H9 (cell line): ENCODE data around the gene NRG3. TPM values are rescaled to one million over a fixed set of nuclear protein-coding genes. Genes with fewer than 3 reads are reported as not detected.

Experiments used
- DNase-seq: peaks from one replicate; pipeline ENCODE4 v3.0.0-alpha.2; 2017
- H2AFZ ChIP-seq: one replicate; pipeline ENCODE4 v1.6.1; 2013; ENCODE audit warnings: mild to moderate bottlenecking, low read length, control low read depth, moderate library complexity
- H2AK5ac ChIP-seq: 2 replicates; pipeline ENCODE4 v1.6.1; 2013; ENCODE audit warnings: low read length, control low read depth, mixed read lengths; ENCODE audit not compliant: insufficient read length
- H2BK120ac ChIP-seq: one replicate; pipeline ENCODE4 v1.6.1; 2013; ENCODE audit warnings: low read depth, mild to moderate bottlenecking, low read length, control low read depth, inconsistent platforms; ENCODE audit not compliant: poor library complexity, severe bottlenecking
- H2BK12ac ChIP-seq: 2 replicates; pipeline ENCODE4 v1.6.1; 2013; ENCODE audit warnings: low read length, control low read depth, mixed read lengths, low read depth; ENCODE audit not compliant: insufficient read length
- H2BK15ac ChIP-seq: 2 replicates; pipeline ENCODE4 v1.6.1; 2013; ENCODE audit warnings: low read depth, low read length, control low read depth
- H2BK20ac ChIP-seq: one replicate; pipeline ENCODE4 v1.6.1; 2013; ENCODE audit warnings: low read depth, mild to moderate bottlenecking, low read length, control low read depth, inconsistent platforms; ENCODE audit not compliant: poor library complexity, severe bottlenecking
- H2BK5ac ChIP-seq: 2 replicates; pipeline ENCODE4 v1.6.1; 2013; ENCODE audit warnings: low read length, control low read depth, mixed read lengths; ENCODE audit not compliant: insufficient read length
- H3K14ac ChIP-seq: 2 replicates; pipeline ENCODE4 v1.6.1; 2013; ENCODE audit warnings: low read length, control low read depth; ENCODE audit not compliant: insufficient read depth
- H3K18ac ChIP-seq: 2 replicates; pipeline ENCODE4 v1.6.1; 2013; ENCODE audit warnings: low read depth, mild to moderate bottlenecking, mixed read lengths, low read length, control low read depth; ENCODE audit not compliant: insufficient read length
- H3K23ac ChIP-seq: 2 replicates; pipeline ENCODE4 v1.6.1; 2013; ENCODE audit warnings: low read length, control low read depth, mixed read lengths, low read depth; ENCODE audit not compliant: insufficient read length
- H3K23me2 ChIP-seq: 2 replicates; pipeline ENCODE4 v1.6.1; 2013; ENCODE audit warnings: low read depth, mild to moderate bottlenecking, mixed read lengths, low read length, control low read depth; ENCODE audit not compliant: insufficient read length, poor library complexity, severe bottlenecking
- H3K27ac ChIP-seq: 2 replicates; pipeline ENCODE4 v1.5.1; 2013; ENCODE audit warnings: low read length, control low read depth, mixed read lengths, low read depth; ENCODE audit not compliant: insufficient read length
- H3K27me3 ChIP-seq: 2 replicates; pipeline ENCODE4 v1.6.1; 2013; ENCODE audit warnings: low read length, control low read depth, inconsistent platforms; ENCODE audit not compliant: insufficient read depth
- H3K4ac ChIP-seq: 2 replicates; pipeline ENCODE4 v1.6.1; 2013; ENCODE audit warnings: low read depth, mild to moderate bottlenecking, control low read depth, inconsistent platforms, low read length, moderate library complexity
- H3K4me1 ChIP-seq: 2 replicates; pipeline ENCODE4 v1.6.1; 2013; ENCODE audit warnings: low read length, control low read depth, inconsistent platforms; ENCODE audit not compliant: insufficient read depth
- H3K4me2 ChIP-seq: 2 replicates; pipeline ENCODE4 v1.6.1; 2013; ENCODE audit warnings: low read length, control low read depth, mixed read lengths; ENCODE audit not compliant: insufficient read length, insufficient read depth
- H3K56ac ChIP-seq: 2 replicates; pipeline ENCODE4 v1.6.1; 2013; ENCODE audit warnings: low read depth, mild to moderate bottlenecking, mixed read lengths, low read length, control low read depth; ENCODE audit not compliant: insufficient read length
- H3K79me1 ChIP-seq: 2 replicates; pipeline ENCODE4 v1.6.1; 2013; ENCODE audit warnings: low read depth, mild to moderate bottlenecking, moderate library complexity, low read length, control low read depth, inconsistent platforms; ENCODE audit not compliant: insufficient read depth, poor library complexity, severe bottlenecking
- H3K79me2 ChIP-seq: 2 replicates; pipeline ENCODE4 v1.6.1; 2013; ENCODE audit warnings: low read length, control low read depth, inconsistent platforms; ENCODE audit not compliant: insufficient read depth
- H3K9ac ChIP-seq: 2 replicates; pipeline ENCODE4 v1.6.1; 2013; ENCODE audit warnings: low read length, control low read depth, mixed read lengths; ENCODE audit not compliant: insufficient read length; ENCODE audit errors: extremely low read depth
- H3K9me3 ChIP-seq: one replicate; pipeline ENCODE4 v1.6.1; 2013; ENCODE audit warnings: low read depth, low read length, inconsistent platforms; ENCODE audit not compliant: control insufficient read depth
- H3T11ph ChIP-seq: one replicate; pipeline ENCODE4 v1.6.1; 2013; ENCODE audit warnings: mild to moderate bottlenecking, low read length, control low read depth, inconsistent platforms
- H4K20me1 ChIP-seq: one replicate; pipeline ENCODE4 v1.6.1; 2013; ENCODE audit not compliant: control insufficient read depth, insufficient read length, insufficient read depth
- H4K5ac ChIP-seq: 2 replicates; pipeline ENCODE4 v1.6.1; 2013; ENCODE audit warnings: low read depth, mild to moderate bottlenecking, mixed read lengths, low read length, control low read depth; ENCODE audit not compliant: insufficient read length
- H4K8ac ChIP-seq: replicated peaks from 2 replicates; pipeline ENCODE4 v1.6.1; 2013; ENCODE audit warnings: low read length, control low read depth, mixed read lengths, low read depth; ENCODE audit not compliant: insufficient read length
- H4K91ac ChIP-seq: 2 replicates; pipeline ENCODE4 v1.6.1; 2013; ENCODE audit warnings: low read depth, mild to moderate bottlenecking, moderate library complexity, mixed read lengths, low read length, control low read depth; ENCODE audit not compliant: insufficient read length
- H3K27ac Mint-ChIP-seq, 3 experiments: 2 replicates in 2 of 3; 3 replicates in 1 of 3; pipeline ENCODE4 v1.8.0; 2020 to 2021; ENCODE audit warnings: mixed read lengths in 3 of 3, mild to moderate bottlenecking in 1 of 3, moderate library complexity in 1 of 3
- H3K27me3 Mint-ChIP-seq: 2 replicates; pipeline ENCODE4 v1.8.0; 2021; ENCODE audit warnings: low read depth, mild to moderate bottlenecking, moderate library complexity, mixed read lengths
- H3K36me3 Mint-ChIP-seq, 3 experiments: 2 replicates in 2 of 3; 3 replicates in 1 of 3; pipeline ENCODE4 v1.8.0; 2020 to 2021; ENCODE audit warnings: low read depth in 3 of 3, mixed read lengths in 3 of 3; ENCODE audit not compliant: insufficient read depth in 1 of 3
- H3K4me1 Mint-ChIP-seq, 2 experiments: 2 replicates each; pipeline ENCODE4 v1.8.0; 2020; ENCODE audit warnings: mixed read lengths in 2 of 2
- H3K4me3 Mint-ChIP-seq, 2 experiments: 2 replicates in 1 of 2; 3 replicates in 1 of 2; pipeline ENCODE4 v1.8.0; 2020 to 2021; ENCODE audit warnings: mild to moderate bottlenecking in 2 of 2, mixed read lengths in 2 of 2, moderate library complexity in 1 of 2
- H3K9me3 Mint-ChIP-seq, 2 experiments: 2 replicates in 1 of 2; 3 replicates in 1 of 2; pipeline ENCODE4 v1.8.0; 2020; ENCODE audit warnings: mild to moderate bottlenecking in 2 of 2, mixed read lengths in 2 of 2, moderate library complexity in 1 of 2
- total RNA-seq: library from RNA; stranded (reverse); gene quantifications from 2 replicates; pipeline ENCODE4 v1.2.1, GENCODE V29; 2021
- TF ChIP-seq, protein P1 (sequence below): fragments of 200-600 bp; sonication (generic); conservative IDR thresholded peaks from 3 replicates; pipeline ENCODE4 v1.8.0; 2021; ENCODE audit warnings: antibody characterized with exemption, mild to moderate bottlenecking

NRG3 gene
- total RNA-seq, 1 experiment from 2014 or later, result 1.6 TPM

GRCh38 chr10:82814635-82815034, 939.6 kb downstream of the NRG3 start:
- Histone ChIP-seq H3K79me1 (no peaks in the 10 kb centered on the region), H4K91ac (no peak overlapping the region), H3K27ac (no peak overlapping the region), H2BK20ac (no peak overlapping the region), H3K56ac (no peak overlapping the region), H2AFZ (no peak overlapping the region), H4K20me1 (no peaks in the 10 kb centered on the region), H3K9me3 (peaks cover 7% of the 10 kb centered on the region), H2BK15ac (no peak overlapping the region), H2BK120ac (no peak overlapping the region), H3K14ac (no peak overlapping the region), H2BK5ac (no peak overlapping the region), H3T11ph (no peak overlapping the region), H3K9ac (no peak overlapping the region), H3K4ac (no peak overlapping the region), H3K79me2 (no peaks in the 10 kb centered on the region), H3K23me2 (no peaks in the 10 kb centered on the region), H3K4me1 (no peaks in the 10 kb centered on the region), H3K23ac (no peak overlapping the region), H3K18ac (no peak overlapping the region), H2BK12ac (no peak overlapping the region), H4K8ac (no peak overlapping the region), H3K27me3 (no peaks in the 10 kb centered on the region), H3K4me2 (no peak overlapping the region), H4K5ac (no peak overlapping the region), H2AK5ac (no peak overlapping the region)
- H3K36me3 Mint-ChIP-seq, result peaks cover 0 to 3% (median 1%) of the 10 kb centered on the region in 3 experiments; a peak in 1 of 7 replicates
- no peak overlapping the region for H3K27ac Mint-ChIP-seq
- no peak for DNase-seq
- TF ChIP-seq, protein P1, sequence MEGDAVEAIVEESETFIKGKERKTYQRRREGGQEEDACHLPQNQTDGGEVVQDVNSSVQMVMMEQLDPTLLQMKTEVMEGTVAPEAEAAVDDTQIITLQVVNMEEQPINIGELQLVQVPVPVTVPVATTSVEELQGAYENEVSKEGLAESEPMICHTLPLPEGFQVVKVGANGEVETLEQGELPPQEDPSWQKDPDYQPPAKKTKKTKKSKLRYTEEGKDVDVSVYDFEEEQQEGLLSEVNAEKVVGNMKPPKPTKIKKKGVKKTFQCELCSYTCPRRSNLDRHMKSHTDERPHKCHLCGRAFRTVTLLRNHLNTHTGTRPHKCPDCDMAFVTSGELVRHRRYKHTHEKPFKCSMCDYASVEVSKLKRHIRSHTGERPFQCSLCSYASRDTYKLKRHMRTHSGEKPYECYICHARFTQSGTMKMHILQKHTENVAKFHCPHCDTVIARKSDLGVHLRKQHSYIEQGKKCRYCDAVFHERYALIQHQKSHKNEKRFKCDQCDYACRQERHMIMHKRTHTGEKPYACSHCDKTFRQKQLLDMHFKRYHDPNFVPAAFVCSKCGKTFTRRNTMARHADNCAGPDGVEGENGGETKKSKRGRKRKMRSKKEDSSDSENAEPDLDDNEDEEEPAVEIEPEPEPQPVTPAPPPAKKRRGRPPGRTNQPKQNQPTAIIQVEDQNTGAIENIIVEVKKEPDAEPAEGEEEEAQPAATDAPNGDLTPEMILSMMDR, result no peak
- no peak overlapping the region for H3K4me3 Mint-ChIP-seq
- H3K9me3 Mint-ChIP-seq, result no peaks in the 10 kb centered on the region; a peak in 1 of 5 replicates
- H3K27me3 Mint-ChIP-seq, result no peaks in the 10 kb centered on the region
- H3K4me1 Mint-ChIP-seq, result peaks cover 2 to 4% of the 10 kb centered on the region in 2 experiments; a peak in 3 of 4 replicates
